ENCODE results near the gene DNAI2.

The DNAI2 gene

GRCh38 chr17:74332017-74332650, 58.1 kb downstream of the DNAI2 start:
- no peak for DNase-seq (ENCODE audit: low read depth, low spot score)
- CTCF ChIA-PET: no interaction called here
- no peak for TF ChIP-seq CTCF (IDR thresholded peaks at IDR 0.05; ENCODE audit: insufficient read depth, low read length, missing control alignments)

DNA sequence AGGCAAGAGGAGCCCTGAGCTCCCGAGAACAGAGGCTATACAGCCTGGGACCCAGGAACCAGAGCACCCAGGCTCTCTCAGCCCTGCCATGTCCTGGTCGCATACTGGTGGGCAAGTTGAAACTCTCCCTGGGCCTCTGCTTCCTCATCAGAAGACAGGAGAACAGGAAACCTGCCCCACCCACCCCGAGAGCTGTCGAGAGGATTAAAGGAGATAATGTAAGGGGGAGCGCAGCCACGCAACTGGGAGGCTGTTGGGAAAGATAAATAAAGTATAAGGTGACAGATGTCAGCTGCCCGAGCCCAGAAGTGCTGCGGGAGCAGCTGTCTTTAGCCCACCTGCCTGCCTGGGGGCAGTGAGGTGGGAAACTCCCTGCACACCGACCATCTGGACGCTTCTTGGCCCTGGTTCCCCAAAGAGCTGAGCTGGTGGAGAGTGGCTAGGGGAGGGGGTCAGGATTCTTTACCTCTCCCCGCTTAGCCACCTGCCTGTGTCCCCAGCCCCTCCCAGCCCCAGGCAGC, 58.8 kb downstream of the DNAI2 start:
- no peak for TF ChIP-seq CTCF (IDR thresholded peaks at IDR 0.05; ENCODE audit: insufficient read depth, low read length, missing control alignments)
- ChIA-PET CTCF (no interaction called here), POLR2A (no interaction called here)
- H3K4me3 ChIP-seq (ENCODE audit: low read depth, low read length): no peak overlapping the region
- DNase-seq (ENCODE audit: low read depth, low spot score): no peak

More at GRCh38 chr17:74332017-74332650, 58.1 kb downstream of the DNAI2 start:
- H3K4me3 ChIP-seq (ENCODE audit: low read depth, low read length): no peak overlapping the region
- POLR2A ChIA-PET: no interaction called here

- H3K4me3 ChIP-seq (ENCODE audit: low read depth, low read length): no peak overlapping the region
- TF ChIP-seq CTCF (IDR thresholded peaks at IDR 0.05; ENCODE audit: insufficient read depth, low read length, missing control alignments): no peak
- ChIA-PET POLR2A (no interaction called here), CTCF (interaction anchor here (1.0 kb wide), 1 partner anchor 33 kb away, joined by 3 read pairs; the partner anchor contains the start of gene GPR142)
- no peak for DNase-seq (ENCODE audit: low read depth, low spot score)
Measured at GRCh38 chr17:74334393-74335039, 60.5 kb downstream of the DNAI2 start.

DNA sequence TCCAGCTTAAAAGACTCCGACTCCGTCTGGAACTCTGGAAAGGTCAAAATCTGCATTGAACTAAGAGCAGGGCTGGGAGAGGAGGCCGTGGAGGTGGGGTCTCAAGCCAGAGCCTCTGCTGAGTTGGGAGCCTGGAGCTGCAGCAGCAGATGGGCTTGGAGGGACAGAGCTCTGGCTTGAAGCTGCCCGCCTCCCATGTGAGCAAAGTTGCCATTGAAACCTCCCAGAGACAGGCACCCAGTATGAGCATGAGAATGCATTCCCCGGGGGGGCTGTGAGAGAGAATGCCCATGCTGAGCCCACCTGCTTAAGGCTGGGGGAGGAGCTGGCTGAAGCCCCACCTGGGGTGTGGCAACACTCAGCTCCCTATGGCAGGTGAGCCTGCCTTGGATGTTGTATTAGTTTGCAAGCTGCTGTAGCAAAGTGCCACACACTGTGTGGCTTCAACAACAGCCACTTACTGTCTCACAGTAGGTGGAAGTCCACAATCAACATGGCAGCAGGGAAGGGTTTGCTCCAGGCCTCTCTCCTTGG, 61.6 kb downstream of the DNAI2 start:
- no peak for TF ChIP-seq CTCF (IDR thresholded peaks at IDR 0.05; ENCODE audit: insufficient read depth, low read length, missing control alignments)
- ChIA-PET CTCF (interaction anchor here (1.3 kb wide), 1 partner anchor 122 kb away, joined by 3 read pairs; no protein-coding TSS in a partner anchor), POLR2A (no interaction called here)
- H3K4me3 ChIP-seq (ENCODE audit: low read depth, low read length): no peak overlapping the region
- no peak for DNase-seq (ENCODE audit: low read depth, low spot score)

GRCh38 chr17:74336307-74336706, 62.3 kb downstream of the DNAI2 start:
- POLR2A ChIA-PET: no interaction called here
- no peak for TF ChIP-seq CTCF (IDR thresholded peaks at IDR 0.05; ENCODE audit: insufficient read depth, low read length, missing control alignments)
- CTCF ChIA-PET: interaction anchor here (1.3 kb wide), 1 partner anchor 121 kb away, joined by 3 read pairs; no protein-coding TSS in a partner anchor
- DNase-seq (ENCODE audit: low read depth, low spot score): no peak
- no peak overlapping the region for H3K4me3 ChIP-seq (ENCODE audit: low read depth, low read length)

GRCh38 chr17:74337834-74338500, 63.9 kb downstream of the DNAI2 start:
- no peak for DNase-seq (ENCODE audit: low read depth, low spot score)
- CTCF ChIA-PET: no interaction called here
- no peak for TF ChIP-seq CTCF (IDR thresholded peaks at IDR 0.05; ENCODE audit: insufficient read depth, low read length, missing control alignments)
- no peak overlapping the region for H3K4me3 ChIP-seq (ENCODE audit: low read depth, low read length)
- POLR2A ChIA-PET: no interaction called here

Measured in AG04449 (cell line).